ENCODE measurements around the gene TARBP2. TPM values are rescaled to one million over a fixed set of nuclear protein-coding genes. Genes with fewer than 3 reads are reported as not detected.

Gene TARBP2
- total RNA-seq, 1 experiment from 2014 or later = 74.0 TPM

GRCh38 chr12:53502983-53503728, 2.1 kb downstream of the TARBP2 start (continued):
- 0 out of 2 replicates have a peak, but pooled peaks have one; percentile 30 for TF ChIP-seq ARID4B (CRISPR knock-in tag; IDR thresholded peaks at IDR 0.05; ENCODE audit: borderline replicate concordance)
- TF ChIP-seq USF1 (CRISPR knock-in tag; IDR thresholded peaks at IDR 0.05) = no peak

DNA sequence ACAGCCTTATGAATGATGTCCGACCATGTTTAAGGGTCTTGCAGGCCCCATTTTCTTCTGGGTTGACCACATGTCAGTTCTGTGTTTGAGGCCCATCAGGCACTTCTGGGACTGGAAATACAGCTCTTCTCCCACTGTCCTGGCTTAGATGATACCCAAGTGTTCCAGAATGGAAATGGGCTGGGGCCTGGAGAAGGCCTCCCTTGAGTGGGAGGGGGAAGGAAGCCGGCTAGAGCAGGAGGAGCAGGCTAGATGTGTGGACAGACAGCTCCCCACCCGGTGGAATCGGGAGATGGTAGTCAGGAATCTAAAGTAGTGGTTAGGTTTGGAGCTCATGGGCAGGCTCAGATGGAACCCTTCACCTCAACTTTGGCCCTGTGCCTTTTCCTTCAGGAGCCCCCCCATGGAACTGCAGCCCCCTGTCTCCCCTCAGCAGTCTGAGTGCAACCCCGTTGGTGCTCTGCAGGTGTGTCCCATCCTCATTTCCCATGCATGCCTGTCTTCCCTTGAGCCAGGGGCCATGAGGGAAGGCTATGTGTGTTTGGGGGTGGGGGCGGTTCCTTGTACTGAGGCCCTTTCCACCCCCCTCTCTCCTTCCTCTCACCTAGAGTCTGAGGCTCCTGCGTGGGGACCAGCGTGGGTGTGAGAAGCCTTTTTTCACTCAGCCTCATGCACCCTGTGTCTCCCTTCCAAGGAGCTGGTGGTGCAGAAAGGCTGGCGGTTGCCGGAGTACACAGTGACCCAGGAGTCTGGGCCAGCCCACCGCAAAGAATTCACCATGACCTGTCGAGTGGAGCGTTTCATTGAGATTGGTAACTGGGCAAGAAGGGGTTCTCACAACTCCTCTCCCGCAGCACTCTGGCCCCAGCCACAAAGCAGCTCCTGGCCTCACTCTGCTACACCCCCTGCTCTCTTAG, 3.2 kb downstream of the TARBP2 start:
- POLR2A ChIA-PET = no interaction called here
- Mint-ChIP-seq H3K4me1 (peaks cover 18% of the 10 kb centered on the region), H3K4me3 (no peak overlapping the region), H3K36me3 (peaks cover 21% of the 10 kb centered on the region), H3K27ac (no peak overlapping the region), H3K9me3 (no peaks in the 10 kb centered on the region), H3K27me3 (ENCODE audit: low read depth) (no peaks in the 10 kb centered on the region)
- TF ChIP-seq, protein P1, sequence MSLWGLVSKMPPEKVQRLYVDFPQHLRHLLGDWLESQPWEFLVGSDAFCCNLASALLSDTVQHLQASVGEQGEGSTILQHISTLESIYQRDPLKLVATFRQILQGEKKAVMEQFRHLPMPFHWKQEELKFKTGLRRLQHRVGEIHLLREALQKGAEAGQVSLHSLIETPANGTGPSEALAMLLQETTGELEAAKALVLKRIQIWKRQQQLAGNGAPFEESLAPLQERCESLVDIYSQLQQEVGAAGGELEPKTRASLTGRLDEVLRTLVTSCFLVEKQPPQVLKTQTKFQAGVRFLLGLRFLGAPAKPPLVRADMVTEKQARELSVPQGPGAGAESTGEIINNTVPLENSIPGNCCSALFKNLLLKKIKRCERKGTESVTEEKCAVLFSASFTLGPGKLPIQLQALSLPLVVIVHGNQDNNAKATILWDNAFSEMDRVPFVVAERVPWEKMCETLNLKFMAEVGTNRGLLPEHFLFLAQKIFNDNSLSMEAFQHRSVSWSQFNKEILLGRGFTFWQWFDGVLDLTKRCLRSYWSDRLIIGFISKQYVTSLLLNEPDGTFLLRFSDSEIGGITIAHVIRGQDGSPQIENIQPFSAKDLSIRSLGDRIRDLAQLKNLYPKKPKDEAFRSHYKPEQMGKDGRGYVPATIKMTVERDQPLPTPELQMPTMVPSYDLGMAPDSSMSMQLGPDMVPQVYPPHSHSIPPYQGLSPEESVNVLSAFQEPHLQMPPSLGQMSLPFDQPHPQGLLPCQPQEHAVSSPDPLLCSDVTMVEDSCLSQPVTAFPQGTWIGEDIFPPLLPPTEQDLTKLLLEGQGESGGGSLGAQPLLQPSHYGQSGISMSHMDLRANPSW (CRISPR knock-in tag; conservative IDR thresholded peaks at IDR 0.05; ENCODE audit: low read depth) = no peak
- TF ChIP-seq FOXP1 (CRISPR knock-in tag; IDR thresholded peaks at IDR 0.05; ENCODE audit: borderline replicate concordance) (no peak), KAT7 (CRISPR knock-in tag; IDR thresholded peaks at IDR 0.05; ENCODE audit: borderline replicate concordance) (no peak), ESRRA (CRISPR knock-in tag; IDR thresholded peaks at IDR 0.05; ENCODE audit: borderline replicate concordance) (no peak), AR (CRISPR knock-in tag; IDR thresholded peaks at IDR 0.05) (no peak), TEAD4 (CRISPR knock-in tag; IDR thresholded peaks at IDR 0.05) (no peak), E2F1 (CRISPR knock-in tag; IDR thresholded peaks at IDR 0.05) (no peak), ERG (CRISPR knock-in tag; IDR thresholded peaks at IDR 0.05) (no peak), ZNF219 (CRISPR knock-in tag; IDR thresholded peaks at IDR 0.05; ENCODE audit: borderline replicate concordance) (no peak), NFE2L1 (CRISPR knock-in tag; IDR thresholded peaks at IDR 0.05) (no peak), ATF1 (CRISPR knock-in tag; IDR thresholded peaks at IDR 0.05) (no peak), GABPB1 (CRISPR knock-in tag; IDR thresholded peaks at IDR 0.05) (no peak)
- TF ChIP-seq, protein P2, sequence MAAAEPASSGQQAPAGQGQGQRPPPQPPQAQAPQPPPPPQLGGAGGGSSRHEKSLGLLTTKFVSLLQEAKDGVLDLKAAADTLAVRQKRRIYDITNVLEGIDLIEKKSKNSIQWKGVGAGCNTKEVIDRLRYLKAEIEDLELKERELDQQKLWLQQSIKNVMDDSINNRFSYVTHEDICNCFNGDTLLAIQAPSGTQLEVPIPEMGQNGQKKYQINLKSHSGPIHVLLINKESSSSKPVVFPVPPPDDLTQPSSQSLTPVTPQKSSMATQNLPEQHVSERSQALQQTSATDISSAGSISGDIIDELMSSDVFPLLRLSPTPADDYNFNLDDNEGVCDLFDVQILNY (CRISPR knock-in tag; IDR thresholded peaks at IDR 0.05) = no peak
- ATAC-seq (no peak), DNase-seq (ENCODE audit: low spot score) (no peak)
- CTCF ChIA-PET = interaction anchor here (0.6 to 1.2 kb wide), 3 partner anchors 28 to 242 kb away, joined by 3 read pairs; partner anchors contain the start of gene AAAS
